SK-N-DZ (cell line): ENCODE data around the gene ESPL1.
"Not testable (repeated sequence)": the region's sequence is repeated elsewhere in the genome, so short reads cannot be mapped to it uniquely, and the experiment has no call there.

Experiments
- DNase-seq: peaks from one replicate; pipeline ENCODE4 v3.0.0-alpha.2; 2015; ENCODE audit warnings: low spot score

ESPL1 gene

GRCh38 chr12:53298164-53298563, 30.1 kb downstream of the ESPL1 start:
- no peak for DNase-seq

- no peak for DNase-seq
Observed at GRCh38 chr12:53299101-53299453, 31.0 kb downstream of the ESPL1 start.

GRCh38 chr12:53299454-53300180, 31.5 kb downstream of the ESPL1 start, which contains the start of gene MYG1:
Gene MYG1, plus strand, starts transcription at chr12:53299695. Its CDS starts 43 bp downstream, at chr12:53299738.
- DNase-seq = peak; percentile 89

- DNase-seq = no peak
Observed at GRCh38 chr12:53300187-53300586, 32.1 kb downstream of the ESPL1 start.

- no peak for DNase-seq
Observed at GRCh38 chr12:53302903-53303302, 34.8 kb downstream of the ESPL1 start.

- DNase-seq = no peak
Observed at GRCh38 chr12:53306826-53307225, 38.7 kb downstream of the ESPL1 start.

- no peak for DNase-seq
Observed at GRCh38 chr12:53308276-53308675, 40.2 kb downstream of the ESPL1 start.

GRCh38 chr12:53313996-53314395, 45.9 kb downstream of the ESPL1 start:
- no peak for DNase-seq

- no peak for DNase-seq
Observed at GRCh38 chr12:53320352-53321195, 52.5 kb downstream of the ESPL1 start.

- DNase-seq = peak; percentile 50
Observed at GRCh38 chr12:53324113-53324778, 56.1 kb downstream of the ESPL1 start.

GRCh38 chr12:53324779-53325510, 56.8 kb downstream of the ESPL1 start:
- DNase-seq = peak; percentile 86

GRCh38 chr12:53325511-53326061, 57.5 kb downstream of the ESPL1 start:
- DNase-seq = no peak

GRCh38 chr12:53326460-53327185, 58.5 kb downstream of the ESPL1 start:
- DNase-seq = no peak

GRCh38 chr12:53327435-53328042, 59.4 kb downstream of the ESPL1 start:
- DNase-seq = peak; percentile 34

GRCh38 chr12:53328043-53328435, 59.9 kb downstream of the ESPL1 start:
- peak; percentile 42 for DNase-seq

GRCh38 chr12:53330671-53331070, 62.6 kb downstream of the ESPL1 start:
- DNase-seq = no peak

- DNase-seq = not testable (repeated sequence)
Observed at GRCh38 chr12:53332339-53332738, 64.2 kb downstream of the ESPL1 start.

- DNase-seq = no peak
Observed at GRCh38 chr12:53332744-53333143, 64.6 kb downstream of the ESPL1 start.

- DNase-seq = no peak
Observed at GRCh38 chr12:53333289-53333688, 65.2 kb downstream of the ESPL1 start.

GRCh38 chr12:53333845-53334244, 65.7 kb downstream of the ESPL1 start:
- no peak for DNase-seq
